GM12864 (cell line): ENCODE measurements around the gene CPZ.

Experiments used
- DNase-seq: peaks from one replicate; pipeline ENCODE4 v3.0.0-alpha.2; 2011; ENCODE audit warnings: low read depth
- H3K4me3 ChIP-seq: 2 replicates; pipeline ENCODE4 v1.5.1; 2011; ENCODE audit warnings: mild to moderate bottlenecking, low read depth, low read length, control low read depth
- CTCF ChIP-seq: IDR thresholded peaks from 2 replicates; pipeline ENCODE4 v1.5.1; 2011; ENCODE audit warnings: low read depth, mild to moderate bottlenecking, moderate library complexity, low read length, control low read depth, inconsistent platforms; ENCODE audit errors: missing control alignments

Gene CPZ

GRCh38 chr4:8646296-8647093 lies 53.9 kb downstream of the CPZ start:
- no peak for DNase-seq
- TF ChIP-seq CTCF = no peak
- no peak overlapping the region for H3K4me3 ChIP-seq

DNA sequence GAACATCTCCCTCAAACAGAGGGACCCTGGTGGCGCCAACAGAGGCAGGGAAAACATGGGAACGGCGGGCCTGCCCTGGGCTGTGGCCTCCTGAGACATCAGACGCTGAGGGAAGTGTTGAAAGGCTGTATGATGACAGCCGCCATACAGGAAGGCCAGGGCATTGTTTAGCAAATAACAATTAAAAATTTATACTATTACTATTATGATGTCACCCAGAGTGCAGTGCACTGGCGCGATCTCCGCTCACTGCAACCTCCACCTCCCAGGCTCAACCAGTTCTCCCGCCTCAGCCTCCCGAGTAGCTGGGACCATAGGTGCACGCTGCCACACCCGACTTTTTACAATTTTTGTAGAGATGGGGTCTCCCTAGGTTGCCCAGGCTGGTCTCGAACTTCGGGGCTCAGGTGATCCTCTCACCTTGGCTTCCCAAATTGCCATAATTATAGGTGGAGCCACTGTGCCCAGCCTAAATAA lies 54.6 kb downstream of the CPZ start:
- H3K4me3 ChIP-seq = no peak overlapping the region
- TF ChIP-seq CTCF = no peak
- no peak for DNase-seq

GRCh38 chr4:8647626-8648025 lies 55.1 kb downstream of the CPZ start:
- no peak for DNase-seq
- H3K4me3 ChIP-seq = no peak overlapping the region
- TF ChIP-seq CTCF = no peak

GRCh38 chr4:8648296-8648695 lies 55.7 kb downstream of the CPZ start:
- DNase-seq = no peak
- H3K4me3 ChIP-seq = no peak overlapping the region
- TF ChIP-seq CTCF = no peak

- no peak for DNase-seq
- TF ChIP-seq CTCF = no peak
- H3K4me3 ChIP-seq = no peak overlapping the region
Observed at GRCh38 chr4:8648816-8649630, 56.5 kb downstream of the CPZ start.

GRCh38 chr4:8649631-8650361 lies 57.2 kb downstream of the CPZ start:
- no peak for DNase-seq
- H3K4me3 ChIP-seq = no peak overlapping the region
- no peak for TF ChIP-seq CTCF
